Stimulated activated CD8-positive, alpha-beta memory T cell treated with anti-CD3 and anti-CD28 coated beads, Interleukin-4, amount 100 ng/mL, for 48 hours (primary cell): ENCODE measurements around the gene DMXL2.
"Not testable (repeated sequence)": the region's sequence is repeated elsewhere in the genome, so short reads cannot be mapped to it uniquely, and the experiment has no call there.

Experiments
- DNase-seq: peaks from one replicate; pipeline ENCODE4 v3.0.0-alpha.2; 2020

DMXL2 gene

GRCh38 chr15:51568939-51569784 lies 53.4 kb downstream of the DMXL2 start:
- not testable (repeated sequence) for DNase-seq

GRCh38 chr15:51561271-51561670 lies 61.3 kb downstream of the DMXL2 start:
- no peak for DNase-seq

- DNase-seq = no peak
Observed at GRCh38 chr15:51558876-51559275, 63.7 kb downstream of the DMXL2 start.

- no peak for DNase-seq
Observed at GRCh38 chr15:51558411-51558810, 64.2 kb downstream of the DMXL2 start.

GRCh38 chr15:51550841-51551240 lies 71.7 kb downstream of the DMXL2 start:
- no peak for DNase-seq

- DNase-seq = no peak
Observed at GRCh38 chr15:51547656-51548055, 74.9 kb downstream of the DMXL2 start.

GRCh38 chr15:51536965-51537574 lies 85.5 kb downstream of the DMXL2 start:
- DNase-seq = no peak

GRCh38 chr15:51533672-51534398 lies 88.7 kb downstream of the DMXL2 start:
- no peak for DNase-seq

GRCh38 chr15:51526955-51527354 lies 95.6 kb downstream of the DMXL2 start:
- DNase-seq = no peak

- DNase-seq = no peak
Observed at GRCh38 chr15:51524376-51524775, 98.2 kb downstream of the DMXL2 start.

GRCh38 chr15:51516291-51516690 lies 106.3 kb downstream of the DMXL2 start:
- DNase-seq = no peak

- DNase-seq = no peak
Observed at GRCh38 chr15:51505251-51505650, 117.3 kb downstream of the DMXL2 start.

GRCh38 chr15:51503003-51503402 lies 119.6 kb downstream of the DMXL2 start:
- DNase-seq = no peak

- DNase-seq = no peak
Observed at GRCh38 chr15:51499379-51499976, 123.1 kb downstream of the DMXL2 start.

GRCh38 chr15:51497806-51498205 lies 124.8 kb downstream of the DMXL2 start:
- DNase-seq = no peak

- no peak for DNase-seq
Observed at GRCh38 chr15:51496246-51496645, 126.3 kb downstream of the DMXL2 start.

- no peak for DNase-seq
Observed at GRCh38 chr15:51494411-51495314, 127.9 kb downstream of the DMXL2 start.

GRCh38 chr15:51493892-51494291 lies 128.7 kb downstream of the DMXL2 start:
- DNase-seq = no peak

- no peak for DNase-seq
Observed at GRCh38 chr15:51492528-51492927, 130.0 kb downstream of the DMXL2 start.

GRCh38 chr15:51491941-51492340 lies 130.6 kb downstream of the DMXL2 start:
- DNase-seq = no peak

GRCh38 chr15:51484781-51485180 lies 137.8 kb downstream of the DMXL2 start:
- DNase-seq = no peak

- no peak for DNase-seq
Observed at GRCh38 chr15:51483985-51484384, 138.6 kb downstream of the DMXL2 start.
